Ascending aorta (tissue), 2 donors: Measurements from ENCODE around the gene SCNN1G. TPM values are rescaled to one million over a fixed set of nuclear protein-coding genes. Genes with fewer than 3 reads are reported as not detected.

ENCODE experiments used
- DNase-seq, 2 donors: peaks; one replicate each; pipeline ENCODE4 v3.0.0-alpha.2; 2019; ENCODE audit warnings: low spot score in 2 of 2
- H3K27ac ChIP-seq, 2 donors: fragments of 200-600 bp; sonication (generic); one replicate each; pipeline ENCODE4 v1.5.1; 2016 to 2017; ENCODE audit warnings: mild to moderate bottlenecking in 1 of 2
- H3K27me3 ChIP-seq: fragments of 200-600 bp; sonication (generic); one replicate; pipeline ENCODE4 v1.5.1; 2017
- H3K36me3 ChIP-seq, 2 donors: fragments of 200-600 bp; sonication (generic); one replicate each; pipeline ENCODE4 v1.5.1; 2016
- H3K4me1 ChIP-seq, 2 donors: fragments of 200-600 bp; sonication (generic); one replicate each; pipeline ENCODE4 v1.5.1; 2016 to 2017; ENCODE audit warnings: mild to moderate bottlenecking in 1 of 2
- H3K4me3 ChIP-seq, 2 donors: fragments of 200-600 bp; sonication (generic); one replicate each; pipeline ENCODE4 v1.5.1; 2016 to 2017; ENCODE audit warnings: mild to moderate bottlenecking in 1 of 2
- H3K9me3 ChIP-seq, 2 donors: fragments of 200-600 bp; sonication (generic); one replicate each; pipeline ENCODE4 v1.5.1; 2016
- CTCF ChIP-seq, 3 experiments: fragments of 200-600 bp in 2 of 3; fragments of 450-650 bp in 1 of 3; sonication (generic) in 2 of 3; IDR thresholded peaks; one replicate each; pipeline ENCODE4 v1.5.1; 2016 to 2019; ENCODE audit warnings: antibody characterized with exemption in 3 of 3, mild to moderate bottlenecking in 1 of 3, moderate library complexity in 1 of 3
- intact Hi-C: fragments of 100-400 bp; cut with DNase I; formaldehyde crosslinking; loops from one replicate; pipeline ENCODE4 v1.15.1; 2023
- total RNA-seq: library from RNA; depleted of rRNA; stranded (reverse); fragments of >200 nt; gene quantifications from one replicate; pipeline ENCODE4 v1.1.0, GENCODE V29; 2016

SCNN1G gene
- not detected for total RNA-seq

- Histone ChIP-seq H3K9me3 (no peaks in the 10 kb centered on the region), H3K27me3 (peaks cover 9% of the 10 kb centered on the region), H3K4me3 (peak within 1 kb of the TSS; percentile 48 to 67), H3K4me1 (peaks cover 8 to 12% of the 10 kb centered on the region in 2 donors), H3K36me3 (no peaks in the 10 kb centered on the region), H3K27ac (no peak within 1 kb of the TSS)
- no peak for DNase-seq
- intact Hi-C loops: loop anchor here (1.0 to 5.0 kb wide), 2 partner anchors 64 to 251 kb away; no protein-coding TSS in a partner anchor
- peak in 1 of 3 experiments; percentile 6 for TF ChIP-seq CTCF (IDR thresholded peaks at IDR 0.05)
These were observed at the start of gene SCNN1G for GRCh38 chr16:23182679-23183542. Gene SCNN1G (plus strand): TSS chr16:23182745. CDS start chr16:23186272, 3,527 bp downstream.

- DNase-seq: no peak
- Histone ChIP-seq H3K9me3 (peaks cover 0 to 11% of the 10 kb centered on the region in 2 donors), H3K4me1 (peaks cover 5 to 26% of the 10 kb centered on the region in 2 donors), H3K4me3 (peak overlapping the region; percentile 31 to 55), H3K27ac (peak overlapping the region; percentile 80 to 81), H3K27me3 (no peaks in the 10 kb centered on the region), H3K36me3 (no peaks in the 10 kb centered on the region)
- no peak for TF ChIP-seq CTCF (IDR thresholded peaks at IDR 0.05)
- intact Hi-C loops: loop anchor here (2.0 kb wide), 1 partner anchor 16 kb away; the partner anchor contains the start of gene USP31
These were observed 49.6 kb upstream of the SCNN1G start for GRCh38 chr16:23132775-23133463.

- no peaks in the 10 kb centered on the region for H3K27me3 ChIP-seq
- H3K27ac ChIP-seq: peak overlapping the region; percentile 9 to 80
- peaks cover 5 to 20% of the 10 kb centered on the region in 2 donors for H3K4me1 ChIP-seq
- intact Hi-C loops: no loop called here
- peaks cover 0 to 11% of the 10 kb centered on the region in 2 donors for H3K9me3 ChIP-seq
- H3K36me3 ChIP-seq: no peaks in the 10 kb centered on the region
- DNase-seq: no peak
- H3K4me3 ChIP-seq: no peak overlapping the region
- TF ChIP-seq CTCF (IDR thresholded peaks at IDR 0.05): no peak
These were observed 48.3 kb upstream of the SCNN1G start for GRCh38 chr16:23134274-23134673.

GRCh38 chr16:23137256-23137655, 45.3 kb upstream of the SCNN1G start:
- Histone ChIP-seq H3K4me3 (no peak overlapping the region), H3K4me1 (peaks cover 3 to 9% of the 10 kb centered on the region in 2 donors), H3K36me3 (no peaks in the 10 kb centered on the region), H3K27me3 (no peaks in the 10 kb centered on the region), H3K27ac (no peak overlapping the region), H3K9me3 (peaks cover 0 to 11% of the 10 kb centered on the region in 2 donors)
- no peak for TF ChIP-seq CTCF (IDR thresholded peaks at IDR 0.05)
- intact Hi-C loops: no loop called here
- no peak for DNase-seq

- Histone ChIP-seq H3K27me3 (no peaks in the 10 kb centered on the region), H3K36me3 (no peaks in the 10 kb centered on the region), H3K4me1 (peaks cover 4 to 14% of the 10 kb centered on the region in 2 donors), H3K9me3 (peaks cover 0 to 11% of the 10 kb centered on the region in 2 donors), H3K4me3 (no peak overlapping the region), H3K27ac (no peak overlapping the region)
- no peak for DNase-seq
- intact Hi-C loops: no loop called here
- no peak for TF ChIP-seq CTCF (IDR thresholded peaks at IDR 0.05)
These were observed 44.7 kb upstream of the SCNN1G start for GRCh38 chr16:23137818-23138217.
